GM12874 (cell line): Measurements from ENCODE around the gene HIP1R.

Experiments used
- CTCF ChIP-seq: IDR thresholded peaks from 2 replicates; pipeline ENCODE4 v1.5.1; 2011; ENCODE audit warnings: low read depth, mild to moderate bottlenecking, control low read depth, low read length, moderate library complexity; ENCODE audit not compliant: insufficient read depth

HIP1R gene

GRCh38 chr12:122846622-122847515 lies 11.6 kb downstream of the HIP1R start:
- no peak for TF ChIP-seq CTCF

GRCh38 chr12:122847516-122847836 lies 12.2 kb downstream of the HIP1R start:
- TF ChIP-seq CTCF = no peak

- TF ChIP-seq CTCF = no peak
Observed at GRCh38 chr12:122847921-122848421, 12.7 kb downstream of the HIP1R start.

GRCh38 chr12:122848471-122849351 lies 13.5 kb downstream of the HIP1R start:
- TF ChIP-seq CTCF = no peak

GRCh38 chr12:122849352-122850047 lies 14.2 kb downstream of the HIP1R start:
- TF ChIP-seq CTCF = no peak

GRCh38 chr12:122850048-122850445 lies 14.8 kb downstream of the HIP1R start:
- no peak for TF ChIP-seq CTCF
